Activated naive CD8-positive, alpha-beta T cell treated with anti-CD3 and anti-CD28 coated beads, Interleukin-2, amount 10 ng/mL, durations not matched to agents 7 days and 5 days (primary cell): ENCODE data around the gene ZNF362. TPM values are rescaled to one million over a fixed set of nuclear protein-coding genes. Genes with fewer than 3 reads are reported as not detected.
"Not testable (repeated sequence)": the region's sequence is repeated elsewhere in the genome, so short reads cannot be mapped to it uniquely, and the experiment has no call there.

Experiments used
- ATAC-seq: fragments of 150-1000 bp; cut with Tn5 transposase; one replicate; pipeline ENCODE4 v1.10.0; 2021; ENCODE audit warnings: low read depth, moderate library complexity
- POLR2A ChIA-PET: fragments of 350-600 bp; sonication (Branson Sonifier 250); formaldehyde crosslinking; loops from one replicate; lab custom pipeline; 2021; ENCODE audit warnings: antibody characterized with exemption; lab: Charles Lee
- DNase-seq: peaks from one replicate; pipeline ENCODE4 v3.0.0; 2021
- H3K27ac Mint-ChIP-seq: one replicate; pipeline ENCODE4 v1.8.0; 2022; ENCODE audit warnings: mild to moderate bottlenecking, mixed read lengths
- H3K27me3 Mint-ChIP-seq: one replicate; pipeline ENCODE4 v1.8.0; 2022; ENCODE audit warnings: mild to moderate bottlenecking, moderate library complexity, mixed read lengths
- H3K36me3 Mint-ChIP-seq: one replicate; pipeline ENCODE4 v1.8.0; 2021; ENCODE audit warnings: mild to moderate bottlenecking, mixed read lengths
- H3K4me1 Mint-ChIP-seq: one replicate; pipeline ENCODE4 v1.8.0; 2021; ENCODE audit warnings: mixed read lengths
- H3K4me3 Mint-ChIP-seq: one replicate; pipeline ENCODE4 v1.8.0; 2022; ENCODE audit warnings: mild to moderate bottlenecking, moderate library complexity, mixed read lengths
- H3K9me3 Mint-ChIP-seq: one replicate; pipeline ENCODE4 v1.8.0; 2021; ENCODE audit warnings: mixed read lengths
- total RNA-seq, 2 experiments: library from RNA; stranded (reverse); gene quantifications; one replicate each; pipeline ENCODE4 v1.2.3, GENCODE V29; 2021

ZNF362 gene
- total RNA-seq, 2 experiments from 2014 or later: 18.8 to 23.1 TPM

GRCh38 chr1:33234588-33234990, 21.7 kb upstream of the ZNF362 start:
- H3K27me3 Mint-ChIP-seq: peaks cover 2% of the 10 kb centered on the region
- H3K4me3 Mint-ChIP-seq: no peak overlapping the region
- peaks cover 2% of the 10 kb centered on the region for H3K9me3 Mint-ChIP-seq
- no peak for ATAC-seq
- no peak overlapping the region for H3K27ac Mint-ChIP-seq
- no peaks in the 10 kb centered on the region for H3K36me3 Mint-ChIP-seq
- peaks cover 3% of the 10 kb centered on the region for H3K4me1 Mint-ChIP-seq
- no peak for DNase-seq
- POLR2A ChIA-PET: no interaction called here

DNA sequence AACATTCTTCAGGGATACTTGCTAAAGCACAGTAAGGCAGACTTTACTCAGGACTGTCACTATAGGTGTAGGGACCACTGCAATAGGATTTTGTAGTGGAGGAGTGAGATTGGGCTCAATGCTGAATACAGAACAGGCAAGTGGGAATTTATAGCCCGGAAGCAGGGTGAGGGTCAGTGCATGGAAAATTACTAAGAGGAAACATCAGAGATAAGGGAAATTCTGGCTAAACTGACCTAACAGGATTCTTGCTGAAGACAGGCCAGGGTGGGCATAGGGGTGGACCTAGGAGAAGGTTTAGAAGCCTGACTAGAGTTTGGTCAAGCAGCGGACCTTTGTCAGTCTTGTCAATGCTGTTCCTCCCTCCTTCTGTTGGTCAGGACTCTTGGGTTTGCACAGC, 20.8 kb upstream of the ZNF362 start:
- Mint-ChIP-seq H3K4me1 (peaks cover 3% of the 10 kb centered on the region), H3K36me3 (no peaks in the 10 kb centered on the region), H3K27ac (no peak overlapping the region), H3K27me3 (peaks cover 3% of the 10 kb centered on the region), H3K4me3 (no peak overlapping the region), H3K9me3 (peaks cover 2% of the 10 kb centered on the region)
- ATAC-seq (no peak), DNase-seq (no peak)
- POLR2A ChIA-PET: no interaction called here

GRCh38 chr1:33236498-33236897, 19.8 kb upstream of the ZNF362 start:
- H3K36me3 Mint-ChIP-seq: no peaks in the 10 kb centered on the region
- H3K27me3 Mint-ChIP-seq: peaks cover 8% of the 10 kb centered on the region
- no peak for ATAC-seq
- peaks cover 3% of the 10 kb centered on the region for H3K4me1 Mint-ChIP-seq
- H3K4me3 Mint-ChIP-seq: no peak overlapping the region
- POLR2A ChIA-PET: no interaction called here
- no peak overlapping the region for H3K27ac Mint-ChIP-seq
- peaks cover 2% of the 10 kb centered on the region for H3K9me3 Mint-ChIP-seq
- DNase-seq: no peak

DNA sequence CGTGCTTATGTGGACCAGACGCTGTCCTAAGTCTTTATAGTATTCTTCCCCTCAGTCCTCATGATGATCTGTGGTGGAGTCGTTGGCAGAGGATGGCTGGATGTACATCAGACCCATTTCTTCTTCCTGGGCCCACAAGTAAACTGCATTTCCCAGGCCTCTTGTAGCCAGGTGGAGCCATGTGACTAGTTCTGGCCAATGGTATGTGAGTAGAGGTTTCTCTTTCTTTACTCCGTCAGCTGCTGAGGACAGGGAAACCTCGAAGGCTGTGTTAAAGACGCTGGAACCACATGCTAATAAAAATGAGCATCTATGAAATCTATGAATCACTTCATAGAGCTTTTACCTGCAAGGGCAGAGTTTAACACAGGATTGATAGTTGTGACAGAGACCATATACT, 18.7 kb upstream of the ZNF362 start:
- H3K9me3 Mint-ChIP-seq: peaks cover 2% of the 10 kb centered on the region
- no peak overlapping the region for H3K4me3 Mint-ChIP-seq
- no peaks in the 10 kb centered on the region for H3K36me3 Mint-ChIP-seq
- POLR2A ChIA-PET: no interaction called here
- ATAC-seq (peak; percentile 72), DNase-seq (no peak)
- no peak overlapping the region for H3K27ac Mint-ChIP-seq
- H3K4me1 Mint-ChIP-seq: peaks cover 3% of the 10 kb centered on the region
- peaks cover 13% of the 10 kb centered on the region for H3K27me3 Mint-ChIP-seq

DNA sequence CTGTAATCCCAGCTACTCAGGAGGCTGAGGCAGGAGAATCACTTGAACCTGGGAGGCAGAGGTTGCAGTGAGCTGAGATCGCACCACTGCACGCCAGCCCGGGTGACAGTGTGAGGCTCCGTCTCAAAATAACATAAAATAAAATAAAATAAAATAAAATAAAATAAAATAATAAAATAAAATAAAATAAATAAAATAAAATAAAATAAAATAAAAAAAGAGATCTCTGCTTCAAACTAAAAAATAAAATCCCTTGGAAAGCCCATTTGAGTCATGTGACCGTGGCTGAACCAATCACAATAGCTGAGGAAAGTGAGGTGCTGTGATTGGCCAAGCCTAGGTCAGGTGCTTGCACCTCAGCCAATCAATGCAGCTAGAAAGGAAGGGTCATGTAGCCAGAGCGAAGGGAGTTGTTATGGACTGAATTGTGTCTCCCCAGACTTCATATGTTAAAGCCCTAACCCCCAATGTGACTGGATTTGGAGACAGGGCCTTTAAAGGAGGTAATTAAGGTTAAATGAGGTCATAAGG, 18.0 kb upstream of the ZNF362 start:
- ATAC-seq, H3K36me3 Mint-ChIP-seq, H3K4me3 Mint-ChIP-seq, H3K9me3 Mint-ChIP-seq, H3K4me1 Mint-ChIP-seq, POLR2A ChIA-PET, H3K27ac Mint-ChIP-seq, DNase-seq: not testable (repeated sequence)
- H3K27me3 Mint-ChIP-seq: peaks cover 13% of the 10 kb centered on the region

GRCh38 chr1:33239410-33239809, 16.9 kb upstream of the ZNF362 start:
- H3K36me3 Mint-ChIP-seq: not testable (repeated sequence)

GRCh38 chr1:33241866-33242265, 14.4 kb upstream of the ZNF362 start:
- DNase-seq (no peak), ATAC-seq (no peak)
- no peak overlapping the region for H3K4me3 Mint-ChIP-seq
- peaks cover 13% of the 10 kb centered on the region for H3K27me3 Mint-ChIP-seq
- H3K36me3 Mint-ChIP-seq: no peaks in the 10 kb centered on the region
- H3K27ac Mint-ChIP-seq: no peak overlapping the region
- H3K9me3 Mint-ChIP-seq: peaks cover 2% of the 10 kb centered on the region
- POLR2A ChIA-PET: no interaction called here
- no peaks in the 10 kb centered on the region for H3K4me1 Mint-ChIP-seq

More at GRCh38 chr1:33239410-33239809, 16.9 kb upstream of the ZNF362 start:
- H3K9me3 Mint-ChIP-seq, H3K4me1 Mint-ChIP-seq, H3K27ac Mint-ChIP-seq, POLR2A ChIA-PET, ATAC-seq, DNase-seq, H3K4me3 Mint-ChIP-seq: not testable (repeated sequence)
- peaks cover 13% of the 10 kb centered on the region for H3K27me3 Mint-ChIP-seq

GRCh38 chr1:33242652-33243051, 13.6 kb upstream of the ZNF362 start:
- ATAC-seq: no peak
- H3K36me3 Mint-ChIP-seq: no peaks in the 10 kb centered on the region
- no peak overlapping the region for H3K4me3 Mint-ChIP-seq

GRCh38 chr1:33244143-33244808, 12.0 kb upstream of the ZNF362 start:
- POLR2A ChIA-PET: interaction anchor here (0.7 kb wide), 1 partner anchor 193 kb away, joined by 3 read pairs; no protein-coding TSS in a partner anchor
- Mint-ChIP-seq H3K4me3 (no peak overlapping the region), H3K9me3 (no peaks in the 10 kb centered on the region), H3K4me1 (peaks cover 4% of the 10 kb centered on the region), H3K27ac (no peak overlapping the region), H3K27me3 (peaks cover 18% of the 10 kb centered on the region), H3K36me3 (no peaks in the 10 kb centered on the region)
- DNase-seq: no peak
- no peak for ATAC-seq

More at GRCh38 chr1:33242652-33243051, 13.6 kb upstream of the ZNF362 start:
- peaks cover 2% of the 10 kb centered on the region for H3K9me3 Mint-ChIP-seq
- POLR2A ChIA-PET: no interaction called here
- H3K4me1 Mint-ChIP-seq: no peaks in the 10 kb centered on the region
- no peak for DNase-seq
- no peak overlapping the region for H3K27ac Mint-ChIP-seq
- H3K27me3 Mint-ChIP-seq: peaks cover 13% of the 10 kb centered on the region

- POLR2A ChIA-PET: no interaction called here
- H3K27me3 Mint-ChIP-seq: peaks cover 19% of the 10 kb centered on the region
- H3K36me3 Mint-ChIP-seq: no peaks in the 10 kb centered on the region
- DNase-seq: no peak
- peaks cover 6% of the 10 kb centered on the region for H3K4me1 Mint-ChIP-seq
- H3K9me3 Mint-ChIP-seq: no peaks in the 10 kb centered on the region
- no peak overlapping the region for H3K27ac Mint-ChIP-seq
- H3K4me3 Mint-ChIP-seq: no peak overlapping the region
- ATAC-seq: no peak
Measured at GRCh38 chr1:33244809-33245186, 11.5 kb upstream of the ZNF362 start.

DNA sequence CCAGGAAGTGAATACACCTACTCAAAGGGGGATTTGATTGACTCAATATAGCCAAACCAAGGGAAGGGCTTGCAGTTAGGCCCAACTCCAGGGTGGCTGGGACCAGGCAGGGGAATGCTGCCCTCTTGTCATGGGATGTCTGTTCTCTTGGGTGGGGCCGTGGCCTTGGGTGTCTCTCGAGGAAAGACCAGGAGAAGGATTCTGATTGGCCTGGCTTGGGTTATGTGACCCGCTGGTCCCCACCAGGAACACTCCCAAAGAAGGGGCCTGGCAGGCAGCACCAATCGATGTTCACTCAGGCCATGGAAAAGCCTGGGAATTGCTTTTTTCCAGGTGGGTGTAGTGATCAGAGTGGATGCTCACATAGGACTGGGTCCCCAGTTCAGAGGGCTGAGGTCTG, 10.1 kb upstream of the ZNF362 start:
- Mint-ChIP-seq H3K4me3 (no peak overlapping the region), H3K27me3 (peaks cover 18% of the 10 kb centered on the region), H3K4me1 (peaks cover 6% of the 10 kb centered on the region), H3K36me3 (no peaks in the 10 kb centered on the region), H3K9me3 (no peaks in the 10 kb centered on the region), H3K27ac (no peak overlapping the region)
- POLR2A ChIA-PET: no interaction called here
- DNase-seq (no peak), ATAC-seq (no peak)

GRCh38 chr1:33247545-33247944, 8.7 kb upstream of the ZNF362 start:
- DNase-seq: no peak
- no peak overlapping the region for H3K4me3 Mint-ChIP-seq
- H3K27ac Mint-ChIP-seq: no peak overlapping the region
- H3K27me3 Mint-ChIP-seq: peaks cover 14% of the 10 kb centered on the region
- H3K4me1 Mint-ChIP-seq: peaks cover 6% of the 10 kb centered on the region
- POLR2A ChIA-PET: no interaction called here
- no peak for ATAC-seq
- no peaks in the 10 kb centered on the region for H3K9me3 Mint-ChIP-seq
- no peaks in the 10 kb centered on the region for H3K36me3 Mint-ChIP-seq

- no peak overlapping the region for H3K27ac Mint-ChIP-seq
- H3K9me3 Mint-ChIP-seq: no peaks in the 10 kb centered on the region
- no peak overlapping the region for H3K4me3 Mint-ChIP-seq
- peaks cover 14% of the 10 kb centered on the region for H3K27me3 Mint-ChIP-seq
- peaks cover 6% of the 10 kb centered on the region for H3K4me1 Mint-ChIP-seq
- ATAC-seq (no peak), DNase-seq (no peak)
- POLR2A ChIA-PET: no interaction called here
- H3K36me3 Mint-ChIP-seq: no peaks in the 10 kb centered on the region
Measured at GRCh38 chr1:33248244-33248643, 8.0 kb upstream of the ZNF362 start.

- Mint-ChIP-seq H3K9me3 (no peaks in the 10 kb centered on the region), H3K27ac (no peak overlapping the region), H3K27me3 (peaks cover 14% of the 10 kb centered on the region), H3K4me3 (no peak overlapping the region), H3K36me3 (no peaks in the 10 kb centered on the region), H3K4me1 (peaks cover 6% of the 10 kb centered on the region)
- DNase-seq: no peak
- no peak for ATAC-seq
- POLR2A ChIA-PET: interaction anchor here (0.9 kb wide), 1 partner anchor 8 kb away, joined by 3 read pairs; no protein-coding TSS in a partner anchor
Measured at GRCh38 chr1:33249422-33249821, 6.9 kb upstream of the ZNF362 start.
